GM12878 (cell line): Measurements from ENCODE around the gene RTN4. TPM values are rescaled to one million over a fixed set of nuclear protein-coding genes. Genes with fewer than 3 reads are reported as not detected.
A peak's percentile ranks its signal among the peaks of the same experiment; 100 is the strongest.

Source experiments
- ATAC-seq: fragments of 200-7000 bp; cut with Tn5 transposase; 3 replicates; pipeline ENCODE4 v1.9.1; 2020; ENCODE audit warnings: mild to moderate bottlenecking, moderate library complexity
- BruUV-seq: library from RNA; stranded (reverse); fragments of 400-500 nt; replicated peaks from 2 replicates; lab custom pipeline; 2021; lab: Mats Ljungman, UMichigan
- CTCF ChIA-PET: fragments of 300-600 bp; sonication (Branson Sonifier 250); formaldehyde crosslinking; extraction: SDS; loops from one replicate; lab custom pipeline; 2021; ENCODE audit warnings: inconsistent platforms; lab: Yijun Ruan, JAX
- POLR2A ChIA-PET: fragments of 350-600 bp; formaldehyde crosslinking; extraction: SDS; loops from one replicate; lab custom pipeline; 2021; ENCODE audit warnings: inconsistent platforms; lab: Charles Lee
- RAD21 ChIA-PET: fragments of 300-600 bp; sonication (Branson Sonifier 250); formaldehyde crosslinking; loops from one replicate; lab custom pipeline; 2023; ENCODE audit warnings: antibody characterized with exemption; ENCODE audit not compliant: unreplicated experiment; lab: Charles Lee
- SMC1A ChIA-PET: fragments of 300-600 bp; sonication (Branson Sonifier 250); formaldehyde crosslinking; loops from one replicate; lab custom pipeline; 2023; ENCODE audit not compliant: unreplicated experiment, uncharacterized antibody; lab: Charles Lee
- DNase-seq: peaks from one replicate; pipeline ENCODE4 v3.0.0-alpha.2; 2011; ENCODE audit warnings: low read depth, low spot score
- FAIRE-seq: peaks from 3 replicates; lab custom pipeline; 2011; peaks lifted over from hg19 to GRCh38; lab: Jason Lieb, UNC
- H2AFZ ChIP-seq: 2 replicates; pipeline ENCODE4 v1.6.0; 2011; ENCODE audit warnings: low read depth, low read length, control low read depth; ENCODE audit not compliant: control insufficient read depth
- H3K27ac ChIP-seq: 2 replicates; pipeline ENCODE4 v1.5.1; 2011; ENCODE audit warnings: control low read depth; ENCODE audit not compliant: control insufficient read depth, insufficient read depth
- H3K27me3 ChIP-seq, 2 experiments: replicated peaks in 1 of 2; 2 replicates each; pipeline versions ENCODE4 v1.6.0 to v1.6.1; 2011; ENCODE audit warnings: low read length in 1 of 2; ENCODE audit not compliant: control insufficient read depth in 2 of 2, insufficient read depth in 2 of 2
- H3K36me3 ChIP-seq, 2 experiments: 2 replicates each; pipeline ENCODE4 v1.5.1; 2011; ENCODE audit warnings: low read length in 1 of 2; ENCODE audit not compliant: control insufficient read depth in 2 of 2, insufficient read depth in 2 of 2
- H3K4me1 ChIP-seq: 2 replicates; pipeline ENCODE4 v1.6.1; 2011; ENCODE audit warnings: mild to moderate bottlenecking, low read length, moderate library complexity, mixed read lengths; ENCODE audit not compliant: control insufficient read depth, insufficient read depth
- H3K4me2 ChIP-seq: 2 replicates; pipeline ENCODE4 v1.6.0; 2011; ENCODE audit warnings: control low read depth; ENCODE audit not compliant: control insufficient read depth, insufficient read depth
- H3K4me3 ChIP-seq: fragments of 200-600 bp; sonication (generic); 2 replicates; pipeline ENCODE4 v1.5.1; 2016
- H3K79me2 ChIP-seq: 2 replicates; pipeline ENCODE4 v1.6.0; 2011; ENCODE audit warnings: low read length; ENCODE audit not compliant: control insufficient read depth, insufficient read depth
- H3K9ac ChIP-seq: 2 replicates; pipeline ENCODE4 v1.8.0; 2011; ENCODE audit warnings: low read length, control low read depth, mixed read lengths; ENCODE audit not compliant: control insufficient read depth, insufficient read depth
- H3K9me3 ChIP-seq: replicated peaks from 3 replicates; pipeline ENCODE4 v1.5.1; 2011; ENCODE audit warnings: mild to moderate bottlenecking, low read length; ENCODE audit not compliant: control insufficient read depth, insufficient read depth
- H4K20me1 ChIP-seq: 2 replicates; pipeline ENCODE4 v1.6.0; 2011; ENCODE audit not compliant: control insufficient read depth, insufficient read depth
- ATF2 ChIP-seq: IDR thresholded peaks from 2 replicates; pipeline ENCODE4 v1.6.1; 2012; ENCODE audit warnings: low read length, inconsistent platforms
- BHLHE40 ChIP-seq, 2 experiments: fragments of 450-650 bp in 1 of 2; IDR thresholded peaks; 2 replicates each; pipeline ENCODE4 v1.6.1; 2011 to 2017; ENCODE audit warnings: low read depth in 2 of 2, borderline replicate concordance in 1 of 2, improper control_type of control experiment in 1 of 2, low read length in 1 of 2, mild to moderate bottlenecking in 1 of 2
- CREM ChIP-seq: IDR thresholded peaks from 2 replicates; pipeline ENCODE4 v1.6.1; 2014; ENCODE audit warnings: antibody characterized with exemption, low read depth
- FOXK2 ChIP-seq: fragments of 450-650 bp; IDR thresholded peaks from 2 replicates; pipeline ENCODE4 v1.6.1; 2017; ENCODE audit warnings: mild to moderate bottlenecking, moderate library complexity
- IKZF2 ChIP-seq, 2 experiments: fragments of 450-650 bp; IDR thresholded peaks; 2 replicates each; pipeline ENCODE4 v1.6.1; 2017; ENCODE audit warnings: mild to moderate bottlenecking in 2 of 2, moderate library complexity in 2 of 2
- IRF4 ChIP-seq: IDR thresholded peaks from 2 replicates; pipeline ENCODE4 v1.6.1; 2011; ENCODE audit warnings: low read depth, low read length
- JUNB ChIP-seq: IDR thresholded peaks from 2 replicates; pipeline ENCODE4 v1.6.1; 2016; ENCODE audit warnings: antibody characterized with exemption, mild to moderate bottlenecking
- MYC ChIP-seq: IDR thresholded peaks from 2 replicates; pipeline ENCODE4 v1.6.1; 2011; ENCODE audit warnings: mild to moderate bottlenecking, low read length, moderate library complexity, inconsistent platforms; ENCODE audit not compliant: insufficient read depth, insufficient replicate concordance, insufficient read length, severe bottlenecking
- NBN ChIP-seq: fragments of 450-650 bp; IDR thresholded peaks from 2 replicates; pipeline ENCODE4 v1.6.1; 2016
- POLR2A ChIP-seq: IDR thresholded peaks from 2 replicates; pipeline ENCODE4 v1.6.1; 2011; ENCODE audit warnings: low read depth, mild to moderate bottlenecking, low read length
- SMARCA5 ChIP-seq: fragments of 450-650 bp; IDR thresholded peaks from 2 replicates; pipeline ENCODE4 v1.6.1; 2017; ENCODE audit warnings: mild to moderate bottlenecking
- YY1 ChIP-seq: IDR thresholded peaks from 2 replicates; pipeline ENCODE4 v1.6.1; 2011; ENCODE audit warnings: low read depth, mild to moderate bottlenecking, low read length
- WGBS: methylation state at CpG from one replicate; pipeline ENCODE4 v1.1.6; 2016; ENCODE audit warnings: low lambda C conversion rate; ENCODE audit not compliant: insufficient replicate concordance, insufficient coverage; ENCODE audit errors: missing lambda C conversion rate; 5-methylcytosine and 5-hydroxymethylcytosine counted together
- in situ Hi-C: fragments of 300-500 bp; cut with MboI; formaldehyde crosslinking; loops from 9 replicates; pipeline ENCODE4 v1.14.3; 2018; ENCODE audit warnings: mixed read lengths
- intact Hi-C: fragments of 100-400 bp; cut with micrococcal nuclease; formaldehyde crosslinking; loops from one replicate; pipeline ENCODE4 v1.14.2; 2022; ENCODE audit not compliant: unreplicated experiment
- polyA plus RNA-seq, 11 experiments: library from polyadenylated mRNA; depleted of rRNA in 4 of 11; unstranded in 6 of 11; stranded (reverse) in 5 of 11; fragments of >200 nt; fragmentation: Nextera tagmentation in 4 of 11; fragmentation: Illumina TruSeq in 1 of 11; extraction: Ambion mirVana in 4 of 11; extraction: Trizol in 1 of 11; gene quantifications; 1 replicate in 1 of 11; 2 replicates in 10 of 11; pipeline versions ENCODE4 v1.2.1 to v1.2.3, GENCODE V29; 2011 to 2016; ENCODE audit warnings: inconsistent platforms in 2 of 11, missing spikeins in 2 of 11, low read depth in 1 of 11
- total RNA-seq, 4 experiments: library from RNA; depleted of rRNA in 3 of 4; stranded (reverse); fragments of >200 nt in 3 of 4; fragmentation: Illumina TruSeq in 1 of 4; extraction: Trizol in 1 of 4; gene quantifications; 2 replicates each; pipeline versions ENCODE4 v1.2.1 to v1.2.3, GENCODE V29; 2013 to 2021

RTN4 gene
- total and polyA plus RNA-seq, 10 of the 15 experiments (the other 5 are each of a cell fraction or from before 2014, with no cell fraction given), result 56.0 to 133 (median 83.3) TPM

- POLR2A ChIA-PET, result interaction anchor here (0.6 to 1.5 kb wide), 3 partner anchors 12 to 37 kb away, joined by 3 to 5 read pairs (median 4); no protein-coding TSS in a partner anchor
- 64% methylated on average over 2 of the region's 2 CpGs for WGBS
- no peak overlapping the region for H3K4me3 ChIP-seq
- BruUV-seq, result no TSS peak
- SMC1A ChIA-PET, result interaction anchor here (1.0 to 12.9 kb wide), 17 partner anchors 8 to 172 kb away, joined by 3 to 260 read pairs (median 5); partner anchors contain the start of gene RTN4
- no peak overlapping the region for H3K9ac ChIP-seq
- H4K20me1 ChIP-seq, result no peaks in the 10 kb centered on the region
- in situ Hi-C loops (no loop called here), intact Hi-C loops (loop anchor here (5.0 kb wide), 1 partner anchor 249 kb away; no protein-coding TSS in a partner anchor)
- TF ChIP-seq MYC (no peak), BHLHE40 (IDR thresholded peaks at IDR 0.05; ENCODE audit: borderline replicate concordance in 1 of 2, low read depth in 2 of 2, low read length in 1 of 2) (peak in 1 of 2 experiments; percentile 10; a peak in 1 of 4 replicates)
- no peaks in the 10 kb centered on the region; the same call in 1 of the 3 replicates for H3K9me3 ChIP-seq
- peak overlapping the region; percentile 90; the same call in 1 of the 2 replicates for H3K4me2 ChIP-seq
- CTCF ChIA-PET, result interaction anchor here (0.7 to 14.8 kb wide), 13 partner anchors 8 to 288 kb away, joined by 3 to 342 read pairs (median 5); partner anchors contain the start of gene EML6
- H2AFZ ChIP-seq, result no peak overlapping the region
- FAIRE-seq (no peak), DNase-seq (no peak), ATAC-seq (peak; percentile 54)
- no peaks in the 10 kb centered on the region for H3K36me3 ChIP-seq
- H3K27me3 ChIP-seq, result no peaks in the 10 kb centered on the region
- RAD21 ChIA-PET, result interaction anchor here (1.0 to 5.9 kb wide), 13 partner anchors 8 to 164 kb away, joined by 3 to 49 read pairs (median 6); no protein-coding TSS in a partner anchor
- H3K27ac ChIP-seq, result no peak overlapping the region
- H3K4me1 ChIP-seq, result peaks cover 15% of the 10 kb centered on the region; the same call in 1 of the 2 replicates
- H3K79me2 ChIP-seq, result peaks cover 71% of the 10 kb centered on the region
Observed at GRCh38 chr2:55010915-55011314, 39.3 kb downstream of the RTN4 start.

- H3K27me3 ChIP-seq, result no peaks in the 10 kb centered on the region
- peak overlapping the region; percentile 90 for H3K4me2 ChIP-seq
- no TSS peak for BruUV-seq
- H3K36me3 ChIP-seq, result no peaks in the 10 kb centered on the region
- intact Hi-C loops, result loop anchor here (5.0 kb wide), 1 partner anchor 248 kb away; no protein-coding TSS in a partner anchor
- ChIA-PET POLR2A (interaction anchor here (0.6 to 1.9 kb wide), 5 partner anchors 11 to 521 kb away, joined by 3 to 9 read pairs (median 4); partner anchors contain the start of gene RTN4), SMC1A (interaction anchor here (0.6 to 12.9 kb wide), 21 partner anchors 9 to 537 kb away, joined by 3 to 260 read pairs (median 4); partner anchors contain the start of gene RTN4), CTCF (interaction anchor here (1.1 to 14.8 kb wide), 10 partner anchors 11 to 171 kb away, joined by 3 to 342 read pairs (median 6); no protein-coding TSS in a partner anchor), RAD21 (interaction anchor here (0.7 to 5.9 kb wide), 13 partner anchors 9 to 165 kb away, joined by 3 to 49 read pairs (median 5); partner anchors contain the start of gene RTN4)
- H3K27ac ChIP-seq, result peak overlapping the region; percentile 45
- peak; percentile 93 for ATAC-seq
- DNase-seq, result peak; percentile 60
- no peaks in the 10 kb centered on the region for H4K20me1 ChIP-seq
- no peak overlapping the region for H3K9ac ChIP-seq
- peak overlapping the region; percentile 36 for H2AFZ ChIP-seq
- H3K9me3 ChIP-seq, result no peaks in the 10 kb centered on the region; the same call in 2 of the 3 replicates
- peaks cover 15% of the 10 kb centered on the region; the same call in 1 of the 2 replicates for H3K4me1 ChIP-seq
- in situ Hi-C loops, result no loop called here
- peak; percentile 61 for FAIRE-seq
- WGBS, result 45% methylated on average over 5 of the region's 5 CpGs
- peaks cover 69% of the 10 kb centered on the region for H3K79me2 ChIP-seq
- peak overlapping the region; percentile 57 for H3K4me3 ChIP-seq
- TF ChIP-seq JUNB, result peak; percentile 9; the same call in 1 of the 2 replicates
- no peak for TF ChIP-seq YY1
- TF ChIP-seq CREM, result peak; percentile 57; the same call in 1 of the 2 replicates
- peak; percentile 40; the same call in 1 of the 2 replicates for TF ChIP-seq NBN
- TF ChIP-seq POLR2A, result peak; percentile 53; the same call in 1 of the 2 replicates
- peak; percentile 30; the same call in 1 of the 2 replicates for TF ChIP-seq ATF2
- 0 out of 2 replicates have a peak, but pooled peaks have one; percentile 19 for TF ChIP-seq IRF4
- TF ChIP-seq SMARCA5, result 0 out of 2 replicates have a peak, but pooled peaks have one; percentile 46
- peak in 1 of 2 experiments; percentile 52; a peak in 2 of 4 replicates for TF ChIP-seq IKZF2 (IDR thresholded peaks at IDR 0.05)
- no peak for TF ChIP-seq FOXK2
Observed at GRCh38 chr2:55010149-55010591, 40.1 kb downstream of the RTN4 start.
